NCI-H526 treated with DMSO at 0.1 percent for 48 hours (cell line): ENCODE results near the gene IMPA2.
"Not testable (repeated sequence)": the region's sequence is repeated elsewhere in the genome, so short reads cannot be mapped to it uniquely, and the experiment has no call there.

Source experiments
- DNase-seq: peaks from one replicate; lab custom pipeline; 2025; lab: John Stamatoyannopoulos, UW

The IMPA2 gene

DNA sequence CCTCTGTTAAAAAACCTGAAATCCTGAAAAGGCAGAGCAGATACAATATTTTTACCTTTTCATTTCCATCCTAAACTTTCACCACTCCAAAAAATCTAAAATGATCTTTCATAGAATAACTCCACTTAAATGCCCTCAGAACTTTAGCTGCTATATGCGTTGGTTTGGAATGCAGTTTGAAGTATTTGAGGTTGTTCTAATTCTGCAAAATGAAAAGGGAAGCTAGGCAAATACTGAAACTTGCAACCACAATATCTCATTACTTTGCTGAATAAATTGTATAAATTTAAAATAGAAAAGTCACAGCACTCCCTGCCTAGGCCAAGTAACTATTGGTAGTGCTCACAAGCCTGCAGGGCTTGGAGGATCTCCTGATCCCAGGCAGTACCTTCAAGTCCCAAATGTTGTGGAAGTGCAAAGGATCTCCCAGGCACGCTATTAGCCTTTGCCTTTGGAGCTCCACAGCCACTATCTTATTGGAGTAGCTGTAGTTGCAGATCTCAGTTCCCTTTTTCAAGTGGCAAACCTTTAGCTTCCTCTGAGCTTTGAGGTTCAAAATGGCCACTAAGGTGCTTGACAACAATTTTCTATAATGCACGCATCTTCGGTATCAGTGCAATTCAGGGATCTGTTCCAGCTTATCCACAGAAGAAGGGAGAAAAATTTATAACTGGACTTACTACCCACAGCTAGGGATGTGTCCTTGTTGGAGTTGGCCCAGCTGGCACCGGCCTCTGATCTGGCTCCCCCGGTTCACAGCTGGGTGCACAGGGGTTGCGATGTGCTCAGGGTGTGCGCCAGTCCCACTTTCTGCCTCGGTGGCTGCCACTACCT is 68.9 kb downstream of the IMPA2 start:
- no peak for DNase-seq

DNA sequence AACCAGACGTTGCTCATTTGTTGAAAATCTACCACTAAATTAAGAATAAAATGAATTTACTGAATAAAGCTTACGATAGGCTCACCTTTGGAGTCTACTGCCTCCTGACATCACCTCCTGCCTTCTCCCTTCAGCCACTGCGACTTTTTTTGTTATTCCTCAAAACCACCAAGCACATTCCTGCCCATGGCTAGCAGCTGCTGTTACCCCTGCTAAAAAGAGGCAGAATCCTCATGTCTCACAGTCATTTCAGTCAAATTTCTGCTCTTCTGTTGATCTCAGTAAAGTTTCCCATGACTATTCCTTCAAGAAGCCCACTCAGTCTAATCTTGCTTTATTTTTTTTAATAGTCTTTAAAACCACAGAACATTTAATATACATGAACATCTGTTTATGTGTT is 71.6 kb downstream of the IMPA2 start:
- DNase-seq: no peak

DNA sequence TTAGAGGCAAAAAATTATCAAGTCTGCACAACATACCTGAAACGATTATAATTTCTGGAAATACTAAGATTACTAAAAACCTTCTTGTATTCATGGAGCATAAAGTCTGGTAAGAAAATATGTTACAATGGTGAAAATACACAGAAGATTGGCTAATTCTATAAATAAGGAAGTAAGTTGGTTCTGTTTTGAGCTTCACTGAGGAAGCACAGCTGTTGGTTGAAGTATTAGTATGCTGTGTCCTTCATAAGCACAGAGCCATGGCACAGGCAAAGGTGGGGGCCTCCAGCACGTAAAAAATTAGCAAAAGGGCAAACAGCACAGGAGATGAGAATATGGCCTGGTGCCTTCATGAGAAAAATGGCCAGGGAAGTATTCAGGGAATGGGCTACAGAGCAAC is 72.0 kb downstream of the IMPA2 start:
- no peak for DNase-seq

DNA sequence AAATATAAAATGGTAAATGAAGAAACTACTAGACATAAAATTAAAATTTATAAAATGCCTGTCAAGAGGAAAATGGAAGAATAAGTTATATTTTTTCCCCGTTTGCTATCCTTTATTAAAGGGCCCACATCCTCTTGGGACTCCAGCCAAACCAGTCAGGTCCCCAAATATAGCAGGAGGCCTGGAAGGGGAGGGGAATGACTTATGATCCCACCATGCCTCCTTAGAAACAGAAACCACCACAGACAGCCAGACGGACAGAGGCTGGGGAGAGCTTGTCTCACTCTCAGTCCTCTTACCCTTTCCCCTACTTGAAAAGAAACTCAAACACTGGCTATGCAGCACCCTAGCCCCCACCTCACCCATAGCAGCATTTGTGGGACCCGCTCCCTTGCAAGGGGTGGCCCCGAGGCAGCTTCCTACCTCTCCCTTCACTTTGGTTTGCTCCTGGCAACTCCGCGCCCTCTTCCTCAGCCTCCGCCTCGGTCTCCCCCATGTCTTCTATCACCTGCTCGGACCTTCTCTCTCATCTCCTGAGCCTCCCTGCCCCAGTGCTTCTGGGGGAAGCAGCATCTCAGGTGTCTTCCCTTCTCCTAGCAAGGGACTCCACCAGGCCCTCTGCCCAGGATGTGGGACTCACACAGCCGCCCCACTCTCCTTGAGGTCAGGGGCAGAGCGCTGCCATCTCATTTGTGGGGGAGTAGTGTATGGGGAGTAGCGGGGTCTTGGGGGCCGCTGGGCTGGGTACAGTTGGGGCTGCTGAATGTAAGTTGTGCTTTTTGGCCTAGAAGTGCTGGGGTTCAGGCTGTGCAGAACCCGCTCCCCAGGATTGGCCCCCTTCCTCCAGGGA is 75.0 kb downstream of the IMPA2 start:
- DNase-seq: no peak

DNA sequence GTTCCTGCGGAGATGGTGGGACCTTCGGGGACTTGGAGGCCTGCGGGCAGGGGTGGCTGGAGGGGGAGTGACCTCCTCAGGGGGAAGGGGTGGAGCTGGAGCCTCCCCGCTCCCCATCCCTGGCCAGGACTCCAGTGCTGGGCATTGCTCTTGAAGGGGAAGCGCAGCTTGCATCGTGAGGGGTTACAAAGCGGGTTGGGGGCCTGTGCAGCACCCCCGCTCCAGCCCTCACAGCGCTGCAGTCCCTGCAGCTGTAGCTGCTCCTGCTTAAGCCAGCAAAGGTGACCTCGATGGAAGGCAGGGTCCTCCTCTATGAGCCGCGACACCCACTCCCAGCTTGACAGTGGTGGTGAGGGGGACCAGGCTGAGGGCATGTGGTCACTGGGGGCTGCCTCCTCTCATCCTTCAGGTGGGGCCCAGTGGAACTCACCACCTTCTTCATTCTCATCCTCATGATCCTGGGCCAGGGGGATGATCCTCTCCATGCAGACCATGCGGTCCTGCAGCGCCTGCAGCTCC is 75.6 kb downstream of the IMPA2 start:
- DNase-seq: no peak

DNA sequence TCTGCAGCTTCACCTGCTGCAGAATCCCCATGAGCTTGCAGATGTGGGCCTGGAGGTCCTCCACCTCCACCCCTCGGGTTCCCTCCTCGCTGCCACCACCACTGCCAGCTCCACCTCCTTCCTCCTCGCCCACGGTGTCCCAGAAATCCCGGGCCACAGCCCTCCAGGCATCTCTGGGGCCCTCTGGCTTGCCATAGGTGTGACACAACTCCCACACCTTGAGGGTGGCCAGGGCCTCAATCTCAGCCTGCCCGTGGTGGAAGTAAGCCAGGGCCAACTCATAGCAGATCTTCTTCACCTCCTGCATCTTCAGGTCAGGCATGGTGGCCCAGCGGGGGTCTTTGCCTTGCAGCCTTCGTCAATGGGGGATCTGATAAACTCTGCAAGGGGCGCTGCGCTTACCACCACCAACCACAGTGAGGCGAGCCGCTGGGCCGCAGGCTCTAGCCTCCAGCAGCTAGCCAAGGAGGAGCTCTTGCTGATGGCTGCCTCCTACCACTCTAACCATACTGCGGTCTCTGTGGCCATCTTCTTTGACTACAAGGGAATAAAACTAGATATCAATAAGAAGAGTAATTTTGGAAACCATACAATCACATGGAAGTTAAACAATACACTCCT is 76.2 kb downstream of the IMPA2 start:
- DNase-seq: no peak

DNA sequence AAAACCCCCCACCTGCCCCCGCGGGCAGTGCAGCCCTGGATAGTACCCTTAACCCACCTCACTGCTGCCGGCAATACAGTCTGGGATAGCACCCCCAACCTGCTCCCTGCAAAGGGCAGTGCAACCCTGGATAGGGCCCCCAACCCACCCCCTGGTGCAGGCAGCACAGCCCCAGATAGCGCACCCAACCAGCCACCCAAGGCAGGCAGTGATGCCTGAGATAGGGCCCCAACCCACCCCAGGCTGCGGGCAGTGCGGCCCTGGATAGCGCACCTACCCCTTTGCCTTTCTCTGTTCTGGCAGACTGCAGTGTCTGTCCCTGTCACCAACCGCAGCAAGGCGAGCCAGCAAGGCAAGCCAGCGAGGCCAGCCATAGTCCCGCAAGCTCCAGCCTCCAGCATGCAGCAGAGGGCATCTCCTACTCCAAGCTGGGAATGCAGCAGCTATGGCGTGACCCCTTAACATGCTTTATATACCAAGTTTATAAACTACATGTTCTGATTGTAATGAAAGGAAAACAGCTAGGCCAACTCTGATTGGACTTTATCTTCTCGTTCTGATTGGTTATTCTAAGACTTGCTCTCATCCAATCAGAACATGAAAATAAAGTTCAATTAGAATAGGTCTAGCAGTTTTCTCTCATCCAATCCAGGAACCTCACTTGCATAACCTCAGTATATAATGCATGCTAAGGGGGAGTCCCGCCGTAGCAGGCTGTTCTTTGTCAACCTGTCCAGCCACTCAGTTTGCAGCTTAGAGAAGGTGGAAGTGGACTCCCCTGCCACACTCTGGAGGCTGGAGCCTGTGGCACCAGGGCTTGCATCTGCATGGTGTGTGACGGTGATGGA is 78.3 kb downstream of the IMPA2 start:
- DNase-seq: no peak

DNA sequence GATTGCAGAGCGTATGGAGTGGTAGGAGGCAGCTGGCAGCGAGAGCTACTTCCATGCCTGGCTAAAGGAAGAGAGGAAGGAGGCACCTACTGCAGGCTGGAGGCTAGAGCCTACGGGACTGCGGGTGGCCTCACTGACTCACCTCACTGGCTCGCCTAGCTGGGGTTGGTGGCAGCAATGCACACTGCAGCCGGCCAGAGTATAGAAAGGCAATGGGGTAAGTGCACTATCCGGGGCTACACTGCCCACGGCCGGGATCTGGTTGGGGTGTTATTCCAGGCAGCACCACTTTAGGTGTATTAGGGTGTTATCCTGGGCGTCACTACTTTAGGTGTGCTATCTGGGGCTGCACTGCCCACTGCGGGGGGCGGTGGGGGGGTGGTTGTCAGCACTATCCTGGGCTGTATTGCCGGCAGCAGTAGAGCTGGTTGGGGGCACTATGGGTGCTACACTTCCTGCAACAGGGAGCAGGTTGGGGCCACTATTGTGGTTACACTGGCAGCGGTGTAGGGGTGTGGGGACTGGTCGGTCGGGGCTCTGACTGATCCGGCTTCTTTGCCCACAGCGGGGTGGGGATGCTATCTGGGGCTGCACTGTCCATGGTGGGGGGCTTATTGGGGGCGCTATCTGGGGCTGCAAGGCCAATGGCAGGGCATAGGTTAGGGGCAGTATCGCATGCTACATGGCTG is 79.0 kb downstream of the IMPA2 start:
- no peak for DNase-seq

DNA sequence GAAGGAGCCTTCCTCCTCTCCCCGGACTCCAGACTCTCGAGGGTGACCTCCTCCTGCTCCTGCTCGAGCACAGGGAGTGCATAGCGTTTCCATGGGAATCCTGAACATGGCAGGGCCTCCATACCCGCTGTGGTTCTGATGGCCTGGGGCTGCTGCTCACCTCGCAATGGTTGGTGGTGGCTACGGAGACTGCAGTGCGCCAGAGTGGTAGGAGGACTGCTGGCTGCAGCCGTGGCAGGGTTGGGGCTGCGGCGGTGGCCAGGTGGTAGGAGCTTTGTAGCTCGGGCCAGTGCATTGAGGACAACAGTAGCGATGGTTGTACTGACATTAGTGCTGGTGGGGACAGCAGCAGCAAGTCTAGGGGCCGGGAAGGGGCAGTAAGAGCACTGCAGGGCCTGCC is 80.4 kb downstream of the IMPA2 start:
- no peak for DNase-seq

DNA sequence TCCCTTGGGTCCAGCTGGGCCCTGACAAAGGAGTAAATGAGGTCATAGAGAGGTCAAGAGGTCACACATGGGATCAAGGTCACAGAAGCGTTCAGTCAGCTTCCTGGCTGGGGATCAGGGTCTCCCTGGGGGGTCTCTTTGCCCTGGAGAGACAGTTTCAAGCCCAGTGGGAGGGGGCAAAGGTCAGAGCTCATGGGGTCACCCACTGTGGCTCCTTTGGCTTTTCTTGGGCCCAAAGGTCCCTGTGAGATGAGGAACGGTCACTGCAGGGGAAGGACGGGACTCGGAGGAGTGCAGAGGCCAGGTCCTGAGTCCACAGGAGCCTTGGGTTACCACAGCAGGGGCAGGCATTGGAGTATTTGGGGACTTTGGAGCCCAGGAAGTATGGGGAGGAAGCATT is 81.7 kb downstream of the IMPA2 start:
- DNase-seq: no peak

DNA sequence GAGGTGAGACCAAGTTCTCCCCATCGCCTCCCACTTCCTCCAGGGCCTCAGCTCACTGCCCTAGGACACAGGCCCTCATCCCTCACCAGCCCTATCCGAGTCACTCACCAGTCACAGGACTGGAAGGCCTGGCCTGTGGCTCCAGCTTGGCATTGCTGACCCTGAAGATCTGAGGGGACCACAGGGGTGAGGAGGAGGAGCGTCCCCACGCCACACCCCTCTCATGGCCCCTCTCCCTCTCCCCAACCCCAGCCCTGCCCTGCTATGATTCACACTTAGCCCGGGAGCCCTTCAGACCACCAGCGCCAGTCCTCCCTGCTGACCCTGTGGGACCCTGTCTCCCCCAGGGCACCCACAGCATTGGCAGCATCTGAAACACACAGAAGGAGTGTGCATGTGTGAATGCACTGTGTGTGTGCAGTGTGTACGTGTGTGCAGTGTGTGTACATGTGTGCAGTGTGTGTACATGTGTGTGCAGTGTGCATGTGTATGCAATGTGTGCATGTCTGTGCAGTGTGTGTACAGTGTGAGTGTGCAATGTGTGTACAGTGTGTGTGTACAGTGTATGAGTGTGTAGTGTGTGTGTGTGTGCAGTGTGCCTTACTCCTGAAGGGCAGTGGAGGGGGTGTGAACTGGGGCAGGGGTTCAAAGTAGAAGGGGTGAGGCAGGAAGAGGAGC is 82.9 kb downstream of the IMPA2 start:
- DNase-seq: no peak

DNA sequence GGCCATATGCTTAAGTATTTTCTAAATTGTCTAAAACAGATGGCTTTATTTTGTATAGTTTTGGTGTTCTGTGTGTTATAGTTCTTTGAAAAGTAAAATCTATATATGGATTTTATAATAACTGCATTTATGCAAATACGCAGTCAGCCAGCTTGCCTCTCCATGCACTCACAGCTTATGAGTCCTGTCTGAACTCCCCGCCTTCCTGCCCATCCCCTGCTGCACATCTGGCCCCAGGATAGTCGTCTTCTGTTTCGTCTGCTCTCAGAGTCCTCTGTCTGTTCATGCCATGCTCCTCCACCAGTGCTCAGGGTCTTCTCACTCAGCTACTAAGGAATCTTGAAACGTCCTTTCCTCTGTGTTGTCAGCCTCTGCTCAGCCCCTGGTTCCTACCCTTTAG is 84.1 kb downstream of the IMPA2 start:
- no peak for DNase-seq

DNA sequence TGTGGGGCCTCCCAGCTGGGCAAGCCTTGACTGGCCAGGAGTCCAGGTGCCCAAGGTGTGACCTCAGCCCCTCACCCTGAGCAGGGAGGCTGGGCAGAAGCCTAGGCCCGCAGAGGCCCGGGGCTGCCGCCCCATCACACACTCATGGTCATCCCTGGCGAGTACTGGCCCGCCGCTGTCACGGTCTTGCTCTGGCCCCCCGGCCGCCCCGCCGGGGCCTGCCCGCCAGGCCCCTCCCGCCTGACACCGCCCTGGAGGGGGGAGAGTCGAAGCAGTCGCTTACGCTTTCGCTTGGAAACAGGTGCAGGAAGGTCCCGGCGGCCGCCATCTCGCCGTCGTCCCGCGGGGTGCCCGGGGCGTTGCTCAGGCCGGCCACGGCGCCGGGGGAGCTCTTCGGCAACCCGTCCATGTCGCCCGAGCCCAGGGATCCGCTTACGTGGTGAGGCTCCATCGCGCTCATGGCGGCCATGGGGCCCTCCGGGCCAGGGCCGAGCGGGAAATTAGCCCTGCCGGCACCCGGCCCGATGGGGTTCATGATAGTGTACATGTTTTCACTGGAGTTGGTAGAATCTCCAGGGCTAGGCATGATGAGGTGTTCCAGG is 85.7 kb downstream of the IMPA2 start:
- DNase-seq: no peak

DNA sequence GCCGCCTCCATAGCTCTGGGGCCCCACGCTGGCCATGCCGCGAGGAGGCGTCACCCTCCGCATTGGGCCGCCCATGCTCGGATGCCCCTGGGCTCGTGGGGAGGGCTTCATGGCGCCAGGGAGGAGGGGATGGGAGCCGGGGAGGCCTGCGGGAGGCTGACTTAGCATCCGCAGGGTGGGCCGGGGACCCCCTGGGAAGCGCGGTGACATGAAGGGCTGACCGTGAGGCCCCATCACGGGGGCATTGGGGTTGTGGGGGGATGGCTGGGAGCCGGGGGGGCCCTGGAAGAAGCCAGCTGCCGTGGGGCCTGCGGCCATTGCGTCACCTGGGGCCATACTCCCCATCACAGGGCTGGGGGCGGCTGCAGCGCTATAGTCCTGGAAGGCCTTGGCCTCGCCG is 86.4 kb downstream of the IMPA2 start:
- DNase-seq: no peak

DNA sequence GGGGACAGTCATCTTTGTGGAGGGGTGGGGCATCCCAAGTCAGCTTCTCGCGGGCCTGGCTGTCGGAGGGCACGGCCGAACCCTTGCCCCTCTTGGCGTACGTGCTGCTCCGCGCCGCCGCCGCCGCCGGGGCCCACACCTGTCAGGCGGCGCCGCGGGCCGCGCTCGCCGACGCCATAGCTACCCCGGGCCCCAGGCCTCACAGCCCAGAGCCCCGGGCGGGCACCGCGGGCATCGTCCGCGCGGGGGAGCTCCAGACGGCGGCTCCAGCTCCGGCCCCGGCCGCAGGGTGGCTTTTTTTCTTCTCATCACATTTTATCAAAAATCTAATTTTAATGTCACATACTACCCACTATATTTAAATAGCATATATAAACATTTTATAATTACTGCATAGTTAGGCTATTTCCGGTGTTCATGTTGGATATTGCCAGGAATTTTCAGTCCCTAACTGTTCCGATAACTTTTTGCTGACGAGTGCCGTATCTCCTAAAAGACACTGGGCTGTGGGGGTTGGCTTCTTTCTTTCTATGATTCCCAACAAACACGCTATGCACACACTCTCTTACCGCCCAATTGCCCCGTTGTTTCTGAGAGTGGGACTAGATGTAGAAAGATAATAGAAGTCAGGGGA is 87.1 kb downstream of the IMPA2 start:
- not testable (repeated sequence) for DNase-seq

DNA sequence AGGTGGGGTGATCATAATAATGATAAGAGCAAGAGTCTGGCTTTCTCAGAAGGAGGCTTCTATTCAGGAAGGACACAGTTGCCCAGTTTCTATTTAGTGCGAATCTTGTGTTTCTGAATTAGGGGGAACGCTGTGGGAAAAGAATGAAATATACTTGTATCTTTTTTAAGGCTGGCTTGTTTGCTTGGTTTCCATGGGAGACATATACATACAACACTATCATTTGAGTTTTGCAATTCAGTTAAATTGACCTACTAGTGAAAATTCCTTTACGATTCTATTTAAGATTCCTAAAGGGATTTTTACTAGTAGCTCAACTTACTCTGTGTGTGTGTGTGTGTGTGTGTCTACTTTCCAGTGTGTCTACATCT is 87.6 kb downstream of the IMPA2 start:
- DNase-seq: no peak

DNA sequence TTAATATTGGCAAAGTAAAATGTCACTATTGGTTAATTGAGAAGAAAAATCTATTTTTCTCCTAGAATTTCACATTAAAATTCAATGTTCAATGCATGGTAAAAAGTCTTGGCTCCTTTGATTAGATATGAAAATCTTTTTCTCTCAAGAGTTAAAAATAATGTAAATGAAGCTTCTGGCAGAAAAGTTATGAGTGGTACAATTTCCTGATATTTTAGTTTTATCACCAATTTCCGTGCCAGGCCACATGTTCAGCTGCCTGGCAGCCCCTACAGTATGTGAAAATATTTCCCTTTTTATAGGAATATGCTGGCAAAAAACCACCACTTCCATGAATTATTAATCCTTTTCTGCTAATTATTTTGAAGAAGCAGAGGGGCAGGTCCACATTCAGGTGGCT is 89.8 kb downstream of the IMPA2 start:
- DNase-seq: not testable (repeated sequence)

DNA sequence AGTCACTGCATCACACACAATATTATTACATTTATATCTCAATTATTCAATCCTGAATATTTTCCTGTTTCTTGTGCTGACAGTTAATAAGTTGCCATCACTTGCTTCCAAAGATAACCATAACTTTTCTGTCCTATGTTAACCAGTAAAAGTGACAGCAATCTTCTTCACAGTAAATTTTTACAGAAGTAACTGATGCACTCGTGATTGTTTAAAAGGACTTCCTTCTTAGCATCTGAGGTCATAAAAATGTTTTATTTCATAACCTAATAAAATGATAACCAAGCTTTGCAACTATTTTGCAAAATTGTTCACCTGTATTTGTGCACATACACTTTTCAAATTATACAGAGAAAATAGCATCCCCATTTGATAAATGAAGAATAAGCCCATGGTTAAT is 91.7 kb downstream of the IMPA2 start:
- no peak for DNase-seq

DNA sequence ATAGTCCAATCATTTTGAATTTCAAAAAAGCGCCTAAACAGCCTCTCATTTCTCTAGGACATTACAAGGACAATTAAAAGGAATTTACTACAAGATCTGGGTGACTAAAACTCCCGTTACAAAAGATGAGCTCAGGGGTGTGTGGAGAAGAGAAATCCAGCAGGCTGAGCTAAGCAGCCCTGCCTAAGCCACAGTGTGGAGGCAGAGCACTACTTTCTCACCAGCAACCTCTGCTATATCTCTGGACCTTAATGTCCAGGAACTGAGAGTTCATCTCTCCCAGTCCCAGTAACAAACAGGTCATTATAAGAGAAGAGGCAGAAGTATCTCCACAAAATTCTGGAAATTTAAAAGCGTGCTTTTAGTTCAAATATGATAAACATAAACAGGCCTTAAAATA is 93.4 kb downstream of the IMPA2 start:
- DNase-seq: no peak
